GM12891 (cell line): Measurements from ENCODE around the gene RNF31.

Experiments
- POLR2A ChIP-seq: IDR thresholded peaks from 2 replicates; pipeline ENCODE4 v1.6.1; 2011; ENCODE audit warnings: low read depth, low read length, control low read depth
- POLR2AphosphoS5 ChIP-seq: IDR thresholded peaks from 2 replicates; pipeline ENCODE4 v1.6.1; 2011; ENCODE audit warnings: low read depth, low read length, control low read depth
- POU2F2 ChIP-seq: IDR thresholded peaks from 2 replicates; pipeline ENCODE4 v1.6.1; 2011; ENCODE audit warnings: low read depth, mild to moderate bottlenecking, control low read depth, low read length, moderate library complexity
- SPI1 ChIP-seq: IDR thresholded peaks from 2 replicates; pipeline ENCODE4 v1.6.1; 2011; ENCODE audit warnings: low read depth, low read length, control low read depth
- TAF1 ChIP-seq: IDR thresholded peaks from 2 replicates; pipeline ENCODE4 v1.6.1; 2011; ENCODE audit warnings: low read depth, low read length, control low read depth

- TF ChIP-seq POLR2A (no peak), POLR2AphosphoS5 (no peak), TAF1 (no peak), SPI1 (no peak), POU2F2 (no peak)
Measured at GRCh38 chr14:24198814-24199524, 51.7 kb downstream of the RNF31 start.
